Duodenal mucosa (tissue), 2 donors: Measurements from ENCODE around the gene FRMD4A.
"Not testable (repeated sequence)": the region's sequence is repeated elsewhere in the genome, so short reads cannot be mapped to it uniquely, and the experiment has no call there.

Source experiments
- H3K27ac ChIP-seq: one replicate; pipeline ENCODE4 v1.7.0; 2013; ENCODE audit warnings: low read depth, low read length
- H3K27me3 ChIP-seq, 2 donors: one replicate each; pipeline ENCODE4 v1.7.0; 2013; ENCODE audit warnings: low read length in 2 of 2, control low read depth in 1 of 2; ENCODE audit not compliant: insufficient read depth in 2 of 2, control insufficient read depth in 1 of 2
- H3K36me3 ChIP-seq, 2 donors: one replicate each; pipeline ENCODE4 v1.7.0; 2013; ENCODE audit warnings: low read length in 2 of 2, control low read depth in 1 of 2; ENCODE audit not compliant: insufficient read depth in 2 of 2, control insufficient read depth in 1 of 2
- H3K4me1 ChIP-seq, 2 donors: one replicate each; pipeline ENCODE4 v1.7.0; 2013; ENCODE audit warnings: low read length in 2 of 2, control low read depth in 1 of 2; ENCODE audit not compliant: insufficient read depth in 2 of 2, control insufficient read depth in 1 of 2
- H3K4me3 ChIP-seq, 2 donors: one replicate each; pipeline ENCODE4 v1.7.0; 2013; ENCODE audit warnings: low read length in 2 of 2, low read depth in 1 of 2
- H3K9ac ChIP-seq, 2 donors: one replicate each; pipeline ENCODE4 v1.7.0; 2013; ENCODE audit warnings: low read length in 2 of 2, low read depth in 1 of 2
- H3K9me3 ChIP-seq, 2 donors: one replicate each; pipeline ENCODE4 v1.7.0; 2013; ENCODE audit warnings: low read length in 2 of 2, control low read depth in 1 of 2; ENCODE audit not compliant: control insufficient read depth in 1 of 2

The FRMD4A gene

GRCh38 chr10:13868528-13869294 is 462.0 kb downstream of the FRMD4A start:
- Histone ChIP-seq H3K36me3 (no peaks in the 10 kb centered on the region), H3K4me1 (peaks cover 0 to 4% of the 10 kb centered on the region in 2 donors), H3K4me3 (no peak overlapping the region), H3K27me3 (no peaks in the 10 kb centered on the region), H3K27ac (no peak overlapping the region), H3K9ac (no peak overlapping the region), H3K9me3 (no peaks in the 10 kb centered on the region)

DNA sequence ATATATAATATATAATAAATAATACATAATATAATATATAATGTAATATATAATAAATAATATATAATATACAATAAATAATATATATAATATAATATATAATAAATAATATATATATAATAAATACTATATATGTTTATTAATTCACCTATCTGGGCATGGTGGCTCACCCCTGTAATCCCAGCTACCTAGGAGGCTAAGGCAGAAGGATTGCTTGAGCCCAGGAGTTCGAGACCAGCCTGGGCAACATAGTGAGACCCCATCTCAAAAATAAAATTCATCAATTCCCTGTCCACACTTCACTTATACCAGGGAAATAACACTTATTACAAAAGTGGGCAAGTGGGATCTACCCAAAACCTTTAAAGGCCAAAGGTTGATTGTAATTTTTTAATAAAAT is 462.9 kb downstream of the FRMD4A start:
- H3K4me1 ChIP-seq = peaks cover 0 to 4% of the 10 kb centered on the region in 2 donors
- H3K36me3 ChIP-seq = no peaks in the 10 kb centered on the region
- no peak overlapping the region for H3K27ac ChIP-seq
- no peak overlapping the region for H3K9ac ChIP-seq
- no peaks in the 10 kb centered on the region for H3K9me3 ChIP-seq
- H3K27me3 ChIP-seq = no peaks in the 10 kb centered on the region
- no peak overlapping the region for H3K4me3 ChIP-seq

- no peak overlapping the region for H3K4me3 ChIP-seq
Observed at GRCh38 chr10:13865758-13866491, 464.8 kb downstream of the FRMD4A start.

GRCh38 chr10:13865220-13865619 is 465.5 kb downstream of the FRMD4A start:
- H3K4me3 ChIP-seq, H3K27ac ChIP-seq, H3K9me3 ChIP-seq, H3K4me1 ChIP-seq, H3K27me3 ChIP-seq, H3K36me3 ChIP-seq, H3K9ac ChIP-seq: not testable (repeated sequence)

More at GRCh38 chr10:13865758-13866491, 464.8 kb downstream of the FRMD4A start:
- no peaks in the 10 kb centered on the region for H3K4me1 ChIP-seq
- H3K9me3 ChIP-seq = no peaks in the 10 kb centered on the region
- no peaks in the 10 kb centered on the region for H3K27me3 ChIP-seq
- no peak overlapping the region for H3K27ac ChIP-seq
- no peak overlapping the region for H3K9ac ChIP-seq
- no peaks in the 10 kb centered on the region for H3K36me3 ChIP-seq

DNA sequence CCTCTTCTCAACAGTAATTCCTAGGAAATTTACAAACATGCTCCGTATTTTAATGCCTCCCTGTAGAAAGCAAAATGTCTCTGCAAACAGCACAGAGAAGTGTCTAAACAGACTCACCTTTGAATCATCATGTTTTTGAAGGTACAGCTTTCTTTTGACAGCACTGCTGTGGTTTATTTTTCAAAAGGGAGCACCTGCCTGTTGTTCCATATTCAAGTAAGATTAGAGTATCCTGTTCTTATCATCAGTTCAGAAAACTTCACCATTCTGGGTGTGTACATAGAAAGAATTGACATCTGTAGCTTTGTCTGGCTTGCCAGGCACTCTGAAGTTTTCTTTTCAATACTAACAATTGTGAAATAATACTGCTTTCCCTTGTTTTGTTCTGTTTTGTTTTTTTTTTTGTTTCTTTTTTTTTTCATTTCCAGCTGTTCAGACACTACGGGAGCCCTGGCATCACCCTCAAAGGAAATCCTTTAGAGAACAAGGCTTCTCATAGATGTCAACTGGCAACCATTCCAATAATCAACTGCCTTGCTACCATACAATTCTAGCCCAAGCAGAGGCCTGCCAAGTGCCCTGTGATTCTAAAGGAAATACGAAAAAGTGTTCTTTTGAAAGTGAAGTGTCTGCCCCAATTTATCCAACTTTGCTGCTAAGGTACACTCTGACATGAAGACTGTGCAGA is 468.0 kb downstream of the FRMD4A start:
- no peaks in the 10 kb centered on the region for H3K4me1 ChIP-seq
- no peaks in the 10 kb centered on the region for H3K9me3 ChIP-seq
- H3K27me3 ChIP-seq = no peaks in the 10 kb centered on the region
- H3K4me3 ChIP-seq = no peak overlapping the region
- H3K36me3 ChIP-seq = no peaks in the 10 kb centered on the region
- H3K9ac ChIP-seq = no peak overlapping the region
- H3K27ac ChIP-seq = peak overlapping the region; percentile 7

- Histone ChIP-seq H3K4me3 (no peak overlapping the region), H3K27me3 (no peaks in the 10 kb centered on the region), H3K27ac (no peak overlapping the region), H3K9me3 (no peaks in the 10 kb centered on the region), H3K9ac (no peak overlapping the region), H3K4me1 (no peaks in the 10 kb centered on the region), H3K36me3 (no peaks in the 10 kb centered on the region)
Observed at GRCh38 chr10:13860886-13861285, 469.8 kb downstream of the FRMD4A start.

DNA sequence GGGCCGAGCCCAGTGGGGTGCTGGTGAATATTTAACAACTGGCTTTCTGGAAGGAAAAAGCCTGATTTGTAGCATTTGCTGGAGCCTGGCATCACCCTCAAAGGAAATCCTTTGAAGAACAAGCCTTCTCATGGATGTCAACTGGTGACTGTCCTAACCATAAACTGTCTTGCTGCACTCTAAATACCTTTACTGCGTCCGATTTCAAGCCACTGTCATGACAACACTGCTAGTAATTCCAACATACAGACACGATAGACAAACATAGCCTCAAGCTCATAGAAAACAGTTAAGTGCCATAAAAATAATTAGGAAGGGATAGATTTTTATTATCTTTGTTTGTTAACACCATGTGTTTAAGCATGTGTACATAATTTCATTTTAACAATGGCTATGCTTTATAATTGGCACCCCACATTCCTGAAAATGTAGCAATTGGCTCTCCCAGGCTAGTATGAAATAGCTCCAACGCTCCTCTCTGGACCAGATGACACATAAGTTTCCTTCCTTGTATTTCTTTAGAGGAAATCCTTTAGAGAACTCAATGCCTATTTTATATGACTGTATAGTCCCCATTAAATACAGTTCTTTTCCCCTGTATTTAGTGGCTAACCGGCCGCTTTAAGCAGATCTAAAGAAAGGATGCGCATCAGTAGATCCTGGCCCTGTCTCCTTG is 470.6 kb downstream of the FRMD4A start:
- no peaks in the 10 kb centered on the region for H3K36me3 ChIP-seq
- no peak overlapping the region for H3K9ac ChIP-seq
- no peaks in the 10 kb centered on the region for H3K27me3 ChIP-seq
- no peaks in the 10 kb centered on the region for H3K4me1 ChIP-seq
- H3K27ac ChIP-seq = no peak overlapping the region
- no peak overlapping the region for H3K4me3 ChIP-seq
- no peaks in the 10 kb centered on the region for H3K9me3 ChIP-seq

GRCh38 chr10:13858709-13859108 is 472.0 kb downstream of the FRMD4A start:
- no peak overlapping the region for H3K27ac ChIP-seq
- H3K4me3 ChIP-seq = no peak overlapping the region
- no peaks in the 10 kb centered on the region for H3K4me1 ChIP-seq
- no peaks in the 10 kb centered on the region for H3K36me3 ChIP-seq
- H3K27me3 ChIP-seq = no peaks in the 10 kb centered on the region
- H3K9me3 ChIP-seq = no peaks in the 10 kb centered on the region
- no peak overlapping the region for H3K9ac ChIP-seq

DNA sequence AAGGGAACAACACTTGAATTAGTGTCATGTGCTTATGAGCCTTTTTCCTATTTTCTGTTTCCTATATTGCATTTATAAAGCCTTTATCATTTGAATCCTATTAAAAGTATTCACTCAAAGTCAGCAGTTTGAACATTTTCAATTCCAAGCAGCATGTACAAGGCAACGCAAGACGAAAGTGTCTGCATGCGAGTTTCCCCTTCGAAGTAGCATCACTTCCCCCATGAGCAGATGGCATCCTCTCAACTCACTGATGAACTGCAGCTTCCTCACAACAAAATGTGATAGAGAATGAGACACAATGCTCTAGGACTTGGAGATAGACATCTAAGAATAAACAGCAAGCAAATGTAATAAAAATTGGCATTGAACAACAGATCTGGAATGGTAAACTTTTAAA is 473.3 kb downstream of the FRMD4A start:
- Histone ChIP-seq H3K4me3 (no peak overlapping the region), H3K9me3 (no peaks in the 10 kb centered on the region), H3K27ac (no peak overlapping the region), H3K27me3 (no peaks in the 10 kb centered on the region), H3K9ac (no peak overlapping the region), H3K4me1 (no peaks in the 10 kb centered on the region), H3K36me3 (no peaks in the 10 kb centered on the region)

DNA sequence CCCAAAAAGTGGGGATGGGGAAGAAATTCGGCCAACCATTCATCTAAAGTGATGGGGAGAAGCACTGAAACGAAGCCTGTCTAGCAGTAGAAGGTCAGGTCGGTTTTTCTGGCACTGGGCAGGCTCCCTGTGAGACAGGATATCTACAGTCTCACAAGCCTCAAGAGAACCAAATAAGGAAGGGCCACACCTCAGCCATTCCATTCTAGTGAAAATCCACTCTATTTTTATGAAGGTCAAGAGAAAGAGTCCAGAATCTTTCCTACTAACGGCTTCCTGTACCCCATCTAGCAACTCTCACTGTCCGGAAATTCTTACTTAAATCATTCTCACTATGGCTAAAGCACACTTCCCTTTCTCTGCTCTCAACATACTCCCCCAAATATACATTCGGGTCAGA is 476.9 kb downstream of the FRMD4A start:
- H3K9me3 ChIP-seq = no peaks in the 10 kb centered on the region
- H3K36me3 ChIP-seq = no peaks in the 10 kb centered on the region
- no peaks in the 10 kb centered on the region for H3K27me3 ChIP-seq
- no peak overlapping the region for H3K4me3 ChIP-seq
- no peaks in the 10 kb centered on the region for H3K4me1 ChIP-seq
- H3K9ac ChIP-seq = no peak overlapping the region
- no peak overlapping the region for H3K27ac ChIP-seq
